Putamen (tissue), 1 donor: ENCODE data around the gene ANO6.
"Not testable (repeated sequence)": the region's sequence is repeated elsewhere in the genome, so short reads cannot be mapped to it uniquely, and the experiment has no call there.

ENCODE experiments used
- DNase-seq: peaks from one replicate; pipeline ENCODE4 v3.0.0-alpha.2; 2016; ENCODE audit warnings: low spot score

The ANO6 gene

GRCh38 chr12:45309836-45310626, 94.1 kb downstream of the ANO6 start:
- no peak for DNase-seq

DNA sequence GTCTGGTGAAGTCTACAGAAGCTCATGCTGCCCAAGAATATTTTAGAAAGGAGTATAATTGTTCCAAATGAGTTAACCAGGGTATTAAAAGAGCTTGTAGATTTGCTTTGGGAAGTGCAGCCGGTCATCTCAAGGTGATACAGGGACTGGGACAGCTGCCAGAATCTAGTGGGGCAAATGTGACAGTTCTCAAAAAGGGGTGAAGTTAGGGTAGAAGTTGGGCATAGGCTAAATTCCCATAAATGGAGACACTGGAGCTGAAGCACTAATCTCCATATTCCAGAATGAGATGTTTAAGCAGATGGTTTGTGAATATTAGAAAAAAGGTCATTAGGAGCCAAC, 94.7 kb downstream of the ANO6 start:
- no peak for DNase-seq

DNA sequence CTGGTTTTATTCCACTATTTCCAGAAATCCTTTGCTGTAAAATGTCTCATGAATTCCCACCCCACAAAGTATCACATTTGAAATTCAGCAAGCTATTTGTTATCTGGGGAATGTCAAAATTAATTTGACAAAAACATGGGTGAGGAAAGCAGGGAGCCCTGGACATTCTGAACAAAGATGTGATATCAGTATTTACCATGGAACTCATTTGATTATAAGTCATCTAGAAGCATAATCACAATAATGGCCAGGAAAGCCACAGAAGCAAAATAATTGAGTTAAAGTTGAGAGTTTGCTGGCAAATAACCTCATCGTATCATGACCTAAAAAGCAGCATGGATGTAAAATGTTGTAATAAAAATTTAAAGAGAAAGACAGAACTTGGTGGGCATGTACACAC, 96.1 kb downstream of the ANO6 start:
- no peak for DNase-seq

GRCh38 chr12:45314770-45315169, 98.9 kb downstream of the ANO6 start:
- DNase-seq: no peak

- no peak for DNase-seq
These were observed 99.6 kb downstream of the ANO6 start for GRCh38 chr12:45315462-45315861.

DNA sequence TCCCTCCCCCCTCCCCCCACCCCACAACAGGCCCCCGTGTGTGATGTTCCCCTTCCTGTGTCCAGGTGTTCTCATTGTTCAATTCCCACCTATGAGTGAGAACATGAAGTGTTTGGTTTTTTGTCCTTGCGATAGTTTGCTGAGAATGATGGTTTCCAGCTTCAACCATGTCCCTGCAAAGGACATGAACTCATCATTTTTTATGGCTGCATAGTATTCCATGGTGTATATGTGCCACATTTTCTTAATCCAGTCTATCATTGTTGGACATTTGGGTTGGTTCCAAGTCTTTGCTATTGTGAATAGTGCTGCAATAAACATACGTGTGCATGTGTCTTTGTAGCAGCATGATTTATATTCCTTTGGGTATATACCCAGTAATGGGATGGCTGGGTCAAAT, 101.4 kb downstream of the ANO6 start:
- not testable (repeated sequence) for DNase-seq

GRCh38 chr12:45322810-45323209, 106.9 kb downstream of the ANO6 start:
- no peak for DNase-seq

GRCh38 chr12:45324391-45324790, 108.5 kb downstream of the ANO6 start:
- DNase-seq: no peak

DNA sequence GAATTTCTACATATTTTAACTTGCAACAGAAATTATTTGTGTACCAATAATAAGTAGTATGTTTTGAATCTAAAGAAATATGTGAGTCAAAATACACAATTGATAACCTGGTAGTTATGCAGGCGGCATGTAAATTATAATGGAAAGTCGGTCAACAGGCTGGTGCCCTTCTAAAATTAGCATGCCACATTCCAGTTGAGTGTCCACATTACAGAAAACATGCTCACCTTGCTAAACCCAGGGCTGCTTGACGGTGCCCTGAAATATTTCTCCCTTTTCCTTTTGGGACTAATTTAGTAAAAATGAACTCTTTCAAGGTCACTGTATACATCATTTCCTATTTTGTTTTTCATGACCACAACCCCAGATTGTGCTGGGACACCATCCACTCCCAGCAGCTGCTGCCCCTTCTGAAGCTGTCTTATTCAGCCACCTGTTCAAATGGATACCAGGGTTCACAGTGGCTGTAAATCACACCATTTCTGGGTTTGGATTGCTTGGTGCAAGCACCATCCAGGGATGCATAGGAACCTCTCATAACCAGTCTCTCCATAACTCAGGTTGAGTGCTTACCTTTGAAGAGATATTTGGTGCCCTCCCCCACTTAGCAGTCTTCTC, 110.6 kb downstream of the ANO6 start:
- no peak for DNase-seq

DNA sequence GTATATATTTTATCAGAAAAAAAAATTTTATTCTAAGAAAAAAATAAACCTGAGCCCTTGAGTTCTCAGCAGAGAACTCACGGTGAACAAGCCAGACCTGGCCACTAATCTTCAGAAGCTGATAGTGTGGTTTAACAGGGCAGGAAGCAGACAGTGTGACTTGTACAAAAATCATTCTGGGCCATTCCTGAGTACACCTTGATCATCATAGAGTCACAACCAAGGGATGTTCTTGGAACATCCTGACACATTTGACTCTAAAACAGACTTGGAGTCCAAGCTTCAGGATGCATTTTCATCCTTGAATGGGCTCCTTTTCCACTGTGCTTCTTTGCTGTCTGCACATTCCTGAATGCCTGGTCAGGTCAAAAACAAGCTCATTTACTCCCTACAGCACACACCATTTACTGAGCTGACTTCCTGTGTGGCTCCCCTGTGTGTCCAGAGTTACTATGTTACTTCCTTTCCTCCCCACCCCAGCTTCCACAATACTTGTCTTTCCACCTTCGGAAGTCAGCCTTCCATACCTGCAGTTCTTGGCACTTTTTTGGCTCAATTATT, 112.0 kb downstream of the ANO6 start:
- no peak for DNase-seq

DNA sequence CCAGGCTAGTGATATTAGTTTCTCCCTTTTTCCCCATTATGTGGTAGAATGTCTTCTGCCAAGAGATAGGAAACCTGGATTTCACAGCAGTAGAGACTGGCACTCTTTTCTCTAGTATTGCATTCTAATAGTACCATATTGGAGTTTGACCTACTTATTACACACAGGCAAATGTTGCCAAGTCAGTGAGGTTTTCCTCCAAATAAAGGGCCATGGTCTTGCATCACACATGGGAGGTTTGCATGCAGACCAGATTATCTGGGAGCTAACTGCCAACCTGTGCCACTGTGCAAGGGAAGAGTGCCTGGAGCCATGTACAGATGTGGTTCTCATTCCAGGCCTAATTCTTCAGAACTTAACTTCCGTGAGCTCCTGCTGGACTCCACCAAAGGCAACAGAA, 113.3 kb downstream of the ANO6 start:
- no peak for DNase-seq

- DNase-seq: no peak
These were observed 113.8 kb downstream of the ANO6 start for GRCh38 chr12:45329702-45330101.

DNA sequence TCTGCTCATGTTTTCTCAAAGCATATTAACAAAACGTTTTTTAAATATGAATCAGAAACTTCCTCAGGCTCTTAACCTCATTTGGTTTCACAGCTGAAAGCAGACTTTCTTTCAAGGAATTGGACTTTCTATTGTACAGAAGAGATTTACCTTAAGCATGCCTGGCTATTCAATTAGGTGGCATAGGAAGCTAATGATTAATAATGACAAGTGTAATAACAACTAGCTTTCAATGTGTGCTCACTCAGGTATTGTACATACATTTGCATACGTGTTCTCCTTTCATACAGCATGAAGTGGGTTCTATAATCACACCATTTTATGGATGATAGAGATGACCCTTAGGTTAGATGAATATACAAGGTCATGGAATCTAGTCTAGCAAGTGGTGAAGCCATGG, 115.7 kb downstream of the ANO6 start:
- DNase-seq: no peak

DNA sequence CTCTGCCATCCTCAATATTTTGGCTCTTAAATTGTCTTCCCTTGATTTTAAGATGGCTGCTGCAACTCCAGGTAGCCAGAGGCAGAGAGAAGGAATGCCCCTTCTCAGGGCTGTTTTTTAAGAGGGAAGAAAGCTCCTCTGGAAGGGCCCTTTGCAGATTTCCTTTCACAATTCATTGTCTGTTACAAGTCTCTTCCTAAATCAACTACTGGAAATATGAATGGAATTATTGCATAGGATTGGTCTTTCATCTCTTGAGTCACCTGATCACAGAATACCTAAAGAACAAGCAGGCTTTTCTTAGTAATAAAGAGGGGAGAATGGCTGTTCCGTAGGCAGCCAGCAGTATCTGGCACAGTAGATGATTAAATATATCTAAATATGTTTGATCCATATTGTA, 118.5 kb downstream of the ANO6 start:
- DNase-seq: no peak

DNA sequence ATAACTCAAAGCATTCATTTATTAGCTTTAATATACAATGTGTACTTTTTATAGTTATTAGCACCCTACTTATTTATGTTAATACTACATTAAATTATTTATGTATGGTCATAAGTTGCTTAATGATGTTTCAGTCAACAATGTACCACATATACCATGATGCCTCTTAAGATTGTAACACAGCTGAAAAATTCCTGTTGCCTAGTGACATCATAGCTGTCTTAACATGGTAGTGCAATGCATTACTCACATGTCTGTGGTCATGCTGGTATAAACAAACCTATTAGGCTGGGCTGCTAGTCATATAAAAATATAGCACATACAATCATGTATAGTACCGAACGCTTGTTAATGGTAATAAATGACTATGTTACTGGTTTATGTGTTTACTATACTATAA, 120.4 kb downstream of the ANO6 start:
- DNase-seq: no peak

DNA sequence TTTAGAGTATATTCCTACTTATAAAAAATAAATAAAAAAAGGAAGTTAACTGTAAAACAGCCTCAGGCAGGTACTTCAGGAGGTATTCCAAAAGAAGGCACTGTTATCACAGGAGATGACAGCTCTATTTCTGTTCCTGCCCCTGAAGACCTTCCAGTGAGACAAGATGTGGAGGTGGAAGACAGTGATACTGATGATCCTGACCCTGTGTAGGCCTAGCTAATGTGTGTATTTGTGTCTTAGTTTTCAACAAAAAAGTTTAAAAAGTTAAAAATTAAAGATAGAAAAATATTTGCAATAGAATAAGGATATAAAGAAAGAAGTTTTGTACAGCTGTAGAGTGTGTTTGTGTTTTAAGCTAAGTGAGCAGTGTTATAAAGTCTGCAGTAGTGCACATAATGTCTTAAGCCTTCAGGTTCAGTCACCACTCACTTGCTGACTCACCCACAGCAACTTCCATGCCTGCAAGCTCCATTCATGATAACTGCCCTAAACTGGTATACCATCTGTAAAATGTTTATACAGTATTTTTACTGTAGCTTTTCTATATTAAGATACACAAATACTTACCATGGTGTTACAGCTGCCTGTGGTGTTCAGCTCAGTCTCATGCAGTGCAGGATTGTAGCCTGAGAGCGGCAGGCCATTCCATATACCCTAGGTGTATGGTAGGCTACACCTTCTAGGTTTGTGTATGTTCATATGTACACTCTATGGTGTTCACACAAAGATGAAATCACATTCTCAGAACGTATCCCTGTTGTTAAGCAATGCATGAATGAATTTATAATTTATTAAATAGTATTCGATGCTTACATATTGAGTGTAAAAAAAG, 121.1 kb downstream of the ANO6 start:
- DNase-seq: no peak

GRCh38 chr12:45337835-45338234, 121.9 kb downstream of the ANO6 start:
- DNase-seq: no peak

DNA sequence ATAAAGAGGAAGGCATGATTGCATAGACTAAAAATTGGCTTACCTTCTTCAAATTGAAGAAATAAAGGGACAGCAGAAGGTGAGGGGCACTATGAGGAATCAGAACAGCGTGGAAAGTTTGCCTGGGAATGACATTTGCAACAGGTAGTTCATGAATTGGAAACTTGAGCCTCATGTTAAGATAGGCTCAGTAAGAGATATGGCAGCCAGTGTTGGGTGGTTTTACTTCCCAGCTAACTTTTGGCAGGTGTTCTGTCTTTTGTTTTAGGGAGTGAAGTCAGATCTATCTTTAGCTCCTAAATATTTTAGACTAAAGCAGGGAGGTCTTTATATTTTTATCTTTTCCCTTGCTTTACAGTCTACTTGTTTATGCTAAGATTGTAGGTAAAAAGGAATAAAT, 122.4 kb downstream of the ANO6 start:
- DNase-seq: no peak

DNA sequence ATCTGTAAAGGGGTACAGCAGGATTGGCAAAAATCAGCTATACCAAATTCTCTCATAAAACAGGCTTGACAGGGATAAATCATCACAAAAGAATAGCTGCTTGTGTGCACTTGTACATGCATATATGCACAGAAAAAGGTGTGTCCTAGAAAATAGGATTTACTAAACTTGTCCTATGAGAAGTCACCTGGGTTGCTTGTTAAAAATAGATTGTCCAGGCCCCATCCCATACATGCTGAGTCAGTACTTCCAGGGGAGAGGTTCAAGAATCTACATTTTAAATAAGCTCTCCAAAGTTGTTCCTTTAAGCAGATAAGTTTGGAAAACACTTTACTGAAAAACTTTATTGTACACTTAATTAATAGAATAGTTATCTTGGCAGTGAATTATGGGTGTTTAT, 123.1 kb downstream of the ANO6 start:
- DNase-seq: no peak

- no peak for DNase-seq
These were observed 126.3 kb downstream of the ANO6 start for GRCh38 chr12:45342171-45342570.

- DNase-seq: no peak
These were observed 127.0 kb downstream of the ANO6 start for GRCh38 chr12:45342848-45343247.

- DNase-seq: no peak
These were observed 127.6 kb downstream of the ANO6 start for GRCh38 chr12:45343269-45344051.
